Stimulated activated CD4-positive, alpha-beta T cell treated with anti-CD3 and anti-CD28 coated beads, Interleukin-2, amount 100 ng/mL, for 24 hours (primary cell): Measurements from ENCODE around the gene ACSM6.
A peak's percentile ranks its signal among the peaks of the same experiment; 100 is the strongest.

ENCODE experiments used
- DNase-seq, 2 donors: peaks; one replicate each; pipeline ENCODE4 v3.0.0-alpha.2; 2020

Gene ACSM6

DNA sequence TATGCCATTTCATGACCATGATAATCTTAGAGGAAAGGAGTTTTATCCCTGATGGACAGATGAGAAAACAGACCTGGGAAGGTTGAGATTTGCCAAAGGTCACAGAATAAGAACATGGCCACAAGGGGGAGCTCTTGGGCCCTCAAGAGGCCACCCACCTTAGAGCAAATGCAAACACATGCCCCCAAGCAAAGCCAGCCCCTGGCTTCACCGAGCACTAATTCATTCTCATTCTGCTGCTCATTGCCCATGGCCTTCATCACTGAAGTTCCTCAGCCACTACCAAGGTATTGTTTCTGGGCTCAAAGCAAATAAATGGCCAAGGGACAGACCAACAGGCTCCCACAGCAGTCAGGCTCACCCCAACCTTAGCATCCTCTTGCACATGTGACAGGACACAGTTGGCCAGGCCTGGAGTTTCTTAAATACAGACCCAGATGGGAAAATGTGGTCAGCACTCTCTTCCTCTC lies 52.6 kb downstream of the ACSM6 start:
- DNase-seq, result peak; percentile 71 to 73

DNA sequence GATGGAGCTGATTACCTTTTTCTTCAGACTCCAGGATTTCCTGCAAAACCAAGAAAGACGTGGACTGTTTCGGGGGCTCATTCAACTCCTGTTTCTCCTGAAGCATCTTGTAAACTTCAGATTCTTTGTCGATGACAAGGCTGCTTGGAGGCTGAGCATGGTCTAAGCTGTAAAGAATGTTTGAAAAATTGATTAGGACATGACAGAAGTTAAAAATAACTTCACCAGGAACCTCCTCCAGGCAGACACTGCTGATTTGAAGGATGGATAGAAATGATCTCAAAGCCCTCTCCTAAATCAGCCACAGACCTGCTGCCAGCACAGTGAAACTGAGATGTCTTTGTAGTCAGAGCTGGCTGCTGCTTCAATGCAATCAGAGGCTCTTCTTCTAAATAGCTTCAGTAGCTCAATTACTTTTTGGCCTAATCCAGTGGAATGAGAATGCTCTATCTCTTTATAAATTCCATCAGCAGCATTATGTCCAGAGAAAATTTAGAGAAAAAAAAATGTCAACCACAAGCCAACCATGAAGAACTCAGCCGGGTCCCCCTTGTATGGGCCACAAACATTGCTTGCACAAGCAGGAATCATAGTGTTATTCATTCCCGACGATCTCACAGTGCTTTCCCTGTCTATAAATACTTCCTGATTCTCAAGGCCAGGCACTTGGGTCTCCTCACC lies 53.3 kb downstream of the ACSM6 start:
- DNase-seq, result no peak

DNA sequence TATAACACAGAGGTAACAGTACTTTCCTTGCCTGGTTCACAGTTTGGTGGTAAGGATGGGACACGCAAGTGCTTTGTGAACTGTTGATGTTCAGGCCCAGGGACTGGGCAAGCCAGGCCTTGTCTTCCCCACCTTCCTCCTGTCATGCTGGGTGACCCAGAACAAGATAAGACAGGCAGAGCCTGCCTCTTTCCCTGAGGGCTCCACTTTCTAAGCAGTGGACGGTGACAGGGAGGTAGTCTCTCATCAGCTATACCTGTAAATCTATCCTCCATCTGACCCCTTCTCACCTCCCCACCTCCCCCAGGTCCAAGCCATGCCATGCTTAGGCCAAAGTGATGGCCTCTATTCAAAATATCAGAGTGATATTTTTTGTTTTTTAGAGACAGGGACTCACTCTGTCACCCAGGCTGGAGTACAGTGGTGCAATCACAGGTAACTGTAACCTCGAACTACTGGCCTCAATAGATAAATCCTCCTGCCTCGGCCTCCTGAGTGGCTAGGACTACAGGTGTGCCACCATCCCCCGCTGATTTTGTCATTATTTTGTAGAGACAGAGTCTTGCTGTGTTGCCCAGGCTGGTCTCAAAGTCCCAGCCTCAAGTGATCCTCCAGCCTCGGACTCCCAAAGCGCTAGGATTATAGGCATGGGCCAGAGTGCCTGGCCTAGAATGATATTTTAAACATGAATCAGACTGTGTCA lies 54.0 kb downstream of the ACSM6 start:
- DNase-seq, result no peak

DNA sequence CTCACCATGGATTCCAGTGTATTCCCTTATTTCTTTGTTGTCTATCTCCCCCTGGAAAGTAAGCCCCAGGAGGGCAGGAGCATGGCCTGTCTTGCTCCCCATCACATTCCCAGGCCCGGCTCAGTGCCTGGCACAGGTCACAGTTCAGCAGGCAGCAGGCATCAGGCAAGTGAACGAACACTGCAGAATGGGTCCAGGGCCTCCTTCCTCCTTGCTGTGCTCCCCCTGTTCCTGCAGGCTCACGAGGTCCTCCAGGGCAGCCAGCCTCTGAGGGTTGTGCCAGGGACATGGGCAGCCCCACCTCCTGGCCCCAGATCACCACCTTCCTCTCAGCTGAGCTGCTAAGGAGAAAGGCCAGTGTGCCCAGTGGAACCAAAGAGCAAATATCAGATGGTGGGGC lies 55.0 kb downstream of the ACSM6 start:
- DNase-seq, result no peak

DNA sequence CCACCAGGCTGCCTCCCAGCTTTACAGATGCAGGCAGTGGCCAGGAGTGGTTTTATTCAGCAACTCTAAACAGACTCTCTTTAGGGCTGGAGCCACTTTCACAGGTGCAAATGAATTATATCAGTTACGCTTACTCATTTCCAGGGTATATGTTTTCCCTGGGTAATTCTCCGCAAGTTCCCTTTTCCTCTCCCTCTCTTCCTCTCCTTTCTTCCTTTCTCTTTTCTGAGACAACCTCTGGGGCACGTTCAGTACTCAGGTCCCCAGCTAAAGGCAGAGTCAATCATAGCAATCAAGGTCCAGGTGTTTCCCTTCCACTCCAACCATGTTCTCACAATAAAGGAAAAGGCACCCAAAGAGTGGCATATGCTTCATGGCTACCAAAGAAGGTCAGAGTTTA lies 55.4 kb downstream of the ACSM6 start:
- DNase-seq, result no peak

DNA sequence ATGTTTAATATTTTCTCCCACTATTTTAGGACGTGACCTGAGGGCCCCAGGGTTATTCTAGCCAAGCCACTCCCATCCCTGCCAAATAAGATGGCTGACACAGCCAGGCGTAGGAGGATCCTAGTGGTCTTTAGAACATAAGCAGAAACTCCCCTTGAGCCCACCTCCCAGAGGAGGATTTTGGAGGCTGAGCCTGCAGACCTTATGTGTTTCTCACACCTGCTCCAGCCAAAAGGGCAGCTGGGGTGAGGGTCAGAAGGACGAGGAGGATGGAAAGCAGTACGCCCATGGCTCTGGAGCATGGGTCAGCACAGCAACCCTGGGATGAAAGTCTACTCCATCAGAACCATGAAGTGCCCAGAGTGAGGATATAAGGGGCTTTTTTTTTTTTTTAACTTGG lies 56.8 kb downstream of the ACSM6 start:
- no peak for DNase-seq

DNA sequence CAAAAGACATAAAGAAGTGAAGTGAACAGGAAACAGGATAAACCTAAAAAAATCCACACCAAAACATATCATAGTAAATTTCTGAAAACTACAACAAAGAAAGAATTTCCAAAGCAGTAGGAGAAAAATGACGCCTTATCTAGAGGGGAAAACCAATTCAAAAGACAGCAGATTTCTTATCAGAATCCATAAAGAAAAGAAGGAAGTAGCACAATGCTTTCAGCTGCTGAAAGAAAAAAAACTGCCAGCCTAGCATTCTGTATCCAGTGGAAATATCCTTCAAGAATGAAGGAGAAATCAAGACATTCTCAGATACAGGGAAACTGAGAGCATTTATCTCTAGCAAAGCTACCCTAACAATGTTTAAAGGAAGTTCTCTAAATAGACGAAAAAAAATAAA lies 59.0 kb downstream of the ACSM6 start:
- no peak for DNase-seq

DNA sequence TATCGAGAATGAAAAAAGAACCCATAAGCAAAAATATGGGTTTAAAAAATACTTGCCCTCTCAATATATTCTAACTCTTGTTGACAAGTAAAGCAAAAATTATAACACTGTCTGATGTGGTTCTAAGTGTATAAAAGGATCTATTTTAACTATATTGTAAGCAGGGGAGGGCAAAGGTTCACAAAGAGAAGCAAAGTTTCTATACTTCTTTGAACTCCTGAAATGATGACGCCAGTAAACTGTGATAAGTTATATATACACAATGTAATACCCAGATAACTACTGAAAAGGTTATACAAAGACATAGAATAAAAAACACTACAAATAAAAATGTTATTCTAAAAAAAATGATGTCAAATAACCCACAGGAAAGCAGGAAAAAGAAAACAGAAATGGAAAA lies 59.6 kb downstream of the ACSM6 start:
- no peak for DNase-seq

DNA sequence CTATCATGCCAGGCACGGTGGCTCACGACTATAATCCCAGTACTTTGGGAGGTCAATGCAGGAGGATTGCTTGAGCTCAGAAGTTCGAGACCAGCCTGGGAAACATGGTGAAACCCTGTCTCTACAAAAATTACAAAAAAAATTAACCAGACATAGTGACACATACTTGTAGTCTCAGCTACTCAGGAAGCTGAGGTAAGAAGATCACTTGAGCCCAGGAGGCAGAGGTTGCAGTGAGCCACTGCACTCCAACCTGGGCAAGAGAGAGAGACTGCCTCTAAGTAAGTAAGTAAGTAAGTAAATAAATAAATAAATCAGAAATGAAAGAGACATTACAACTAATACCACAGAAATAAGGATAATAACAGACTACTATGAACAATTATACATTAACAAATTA lies 60.6 kb downstream of the ACSM6 start:
- no peak for DNase-seq

DNA sequence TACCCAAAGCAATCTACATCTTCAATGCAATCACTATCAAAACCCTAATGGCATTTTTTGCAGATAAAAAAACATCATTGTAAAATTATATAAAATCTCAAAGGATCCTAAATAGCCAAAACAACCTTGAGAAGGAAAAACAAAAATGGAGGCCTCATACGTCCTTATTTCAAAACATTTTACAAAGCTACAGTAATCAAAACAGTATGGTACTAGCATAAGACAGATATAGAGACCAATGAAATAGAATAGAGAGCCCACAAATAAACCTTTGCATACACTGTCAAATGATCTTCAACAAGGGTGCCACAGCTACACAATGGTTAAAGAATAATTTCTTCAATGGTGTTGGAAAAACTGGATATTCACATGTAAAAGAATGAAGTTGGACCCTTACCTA lies 62.2 kb downstream of the ACSM6 start:
- no peak for DNase-seq

DNA sequence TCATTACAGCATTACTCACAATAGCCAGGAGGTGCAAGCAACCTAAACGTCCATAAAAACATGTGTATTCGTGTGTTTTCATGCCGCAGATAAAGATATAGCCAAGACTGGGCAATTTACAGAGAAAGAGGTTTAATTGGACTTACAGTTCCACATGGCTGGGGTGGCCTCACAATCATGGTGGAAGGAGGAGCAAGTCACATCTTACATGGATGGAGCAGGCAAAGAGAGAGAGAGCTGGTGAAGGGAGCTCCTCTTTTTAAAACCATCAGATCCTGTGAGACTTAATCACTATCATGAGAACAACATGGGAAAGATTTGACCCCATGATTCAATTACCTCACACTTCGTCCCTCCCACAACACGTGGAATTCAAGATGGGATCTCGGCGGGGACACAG lies 63.8 kb downstream of the ACSM6 start:
- no peak for DNase-seq

DNA sequence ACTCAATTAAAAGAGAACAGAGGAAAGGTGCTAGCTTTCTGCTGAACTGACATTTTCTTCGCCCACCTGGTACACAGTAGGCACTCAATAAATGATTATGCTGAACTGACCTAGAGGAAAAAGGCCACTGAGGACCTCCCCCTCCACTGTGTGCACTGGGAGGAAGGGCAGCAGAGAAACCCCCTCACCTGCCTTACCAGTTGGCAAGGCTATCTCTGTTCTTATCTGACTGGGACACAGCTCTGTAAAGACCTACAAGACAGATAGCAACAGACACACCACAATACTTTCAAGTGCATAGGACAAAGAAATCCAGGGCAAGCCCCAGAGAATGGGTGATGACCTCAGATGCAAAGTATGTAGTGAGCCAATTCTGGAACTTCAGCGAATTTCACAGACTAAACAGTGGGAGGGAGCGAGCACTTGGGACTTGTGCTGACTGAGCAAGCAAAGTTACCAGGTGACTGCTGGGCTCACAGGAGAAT lies 66.4 kb downstream of the ACSM6 start:
- DNase-seq, result no peak

DNA sequence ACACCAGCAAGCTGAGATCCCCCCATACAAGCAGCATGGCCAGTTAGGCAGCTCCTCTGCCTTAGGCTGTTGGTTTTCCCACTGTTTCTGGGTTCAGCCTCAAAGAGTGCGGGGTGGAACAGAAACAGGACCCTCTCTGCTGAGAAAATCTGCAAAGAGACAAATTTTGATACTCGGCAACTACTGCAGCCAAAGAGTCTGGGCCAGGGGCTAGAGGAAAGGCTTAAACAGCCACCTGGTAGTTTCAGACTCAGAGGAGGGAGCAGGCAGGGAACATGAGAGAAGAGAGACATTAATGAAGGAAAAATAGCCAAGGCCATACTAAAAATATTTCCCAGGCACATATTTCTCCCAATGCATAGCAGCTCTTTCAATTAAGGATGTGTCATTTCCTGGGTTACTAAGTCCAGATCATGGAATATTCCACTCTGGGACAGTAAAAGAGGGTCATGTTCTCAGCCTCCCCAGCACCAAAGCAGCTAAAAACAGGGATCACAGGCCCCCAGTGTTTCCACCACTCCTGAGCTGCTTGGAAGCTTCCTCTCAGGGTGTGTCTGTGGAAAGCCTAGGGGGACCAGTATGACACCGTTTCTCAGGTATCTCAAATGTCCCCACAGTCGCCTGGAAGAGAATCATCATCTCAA lies 67.0 kb downstream of the ACSM6 start:
- DNase-seq, result no peak

DNA sequence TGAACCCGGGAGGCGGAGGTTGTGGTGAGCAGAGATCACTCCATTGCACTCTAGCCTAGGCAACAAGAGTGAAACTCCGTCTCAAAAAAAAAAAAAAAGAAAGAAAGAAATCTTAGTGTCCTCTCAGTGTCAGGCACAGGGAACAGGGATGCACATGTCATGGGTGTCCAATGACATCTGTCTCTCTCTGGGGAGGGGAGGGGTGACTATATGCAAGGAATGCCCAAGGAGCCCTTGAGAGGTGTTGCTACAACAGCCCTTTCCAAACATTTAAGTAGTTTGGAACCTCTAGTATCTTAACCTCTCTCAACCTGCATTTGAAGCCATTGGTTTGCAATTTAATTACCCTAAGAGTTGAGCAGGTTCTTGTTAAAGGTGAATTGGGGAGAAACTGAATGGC lies 67.9 kb downstream of the ACSM6 start:
- DNase-seq, result no peak

DNA sequence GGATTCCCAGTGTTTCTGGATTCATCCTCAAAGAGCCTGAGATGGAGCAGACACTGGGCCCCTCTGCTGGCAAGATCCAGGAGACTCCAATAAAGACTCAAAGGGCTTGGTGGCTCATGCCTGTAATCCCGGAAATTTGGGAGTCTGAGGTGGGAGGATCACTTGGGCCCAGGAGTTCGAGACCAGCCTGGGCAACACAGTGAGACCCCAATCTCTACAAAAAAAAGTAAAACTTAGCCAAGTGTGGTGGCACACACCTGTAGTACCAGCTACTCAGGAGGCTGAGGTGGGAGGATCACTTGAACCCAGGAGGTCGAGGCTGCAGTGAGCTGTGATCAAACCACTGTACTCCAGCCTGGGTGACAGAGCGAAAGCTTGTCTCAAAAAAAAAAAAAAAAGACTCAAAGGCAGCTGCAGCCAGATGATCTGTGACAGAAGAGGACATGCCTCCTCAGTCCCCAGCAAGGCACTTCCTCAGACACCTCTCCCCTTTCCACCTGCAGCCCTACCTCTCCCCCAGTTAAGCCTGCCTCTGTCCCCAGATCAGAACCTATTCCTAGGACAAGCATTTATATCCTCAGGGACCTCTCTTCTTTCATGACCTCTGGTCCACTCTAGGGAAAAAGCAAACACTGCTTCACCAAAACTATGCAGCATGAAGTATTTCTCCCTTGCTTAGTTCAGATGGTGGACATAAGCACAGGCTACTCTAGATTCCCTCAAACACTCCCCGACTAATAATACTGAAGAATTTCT lies 68.9 kb downstream of the ACSM6 start:
- no peak for DNase-seq

DNA sequence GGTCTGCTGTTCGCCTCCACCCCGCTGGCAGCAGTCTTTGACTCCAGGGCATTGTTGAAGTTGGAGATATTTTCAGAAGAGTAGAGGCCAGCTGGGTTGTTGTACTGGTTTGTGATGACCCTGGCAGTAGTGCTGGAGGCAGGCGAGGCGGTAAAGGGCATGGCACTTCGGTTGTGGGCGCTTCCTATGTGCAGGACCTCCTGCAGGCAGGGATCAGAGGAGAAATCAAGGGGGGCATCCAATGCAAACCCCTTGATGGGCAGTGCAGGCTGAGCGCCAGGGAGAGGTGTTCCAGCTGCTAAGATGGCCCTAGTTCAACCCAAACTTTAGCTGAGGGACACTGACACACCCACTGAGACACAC lies 69.8 kb downstream of the ACSM6 start:
- no peak for DNase-seq

DNA sequence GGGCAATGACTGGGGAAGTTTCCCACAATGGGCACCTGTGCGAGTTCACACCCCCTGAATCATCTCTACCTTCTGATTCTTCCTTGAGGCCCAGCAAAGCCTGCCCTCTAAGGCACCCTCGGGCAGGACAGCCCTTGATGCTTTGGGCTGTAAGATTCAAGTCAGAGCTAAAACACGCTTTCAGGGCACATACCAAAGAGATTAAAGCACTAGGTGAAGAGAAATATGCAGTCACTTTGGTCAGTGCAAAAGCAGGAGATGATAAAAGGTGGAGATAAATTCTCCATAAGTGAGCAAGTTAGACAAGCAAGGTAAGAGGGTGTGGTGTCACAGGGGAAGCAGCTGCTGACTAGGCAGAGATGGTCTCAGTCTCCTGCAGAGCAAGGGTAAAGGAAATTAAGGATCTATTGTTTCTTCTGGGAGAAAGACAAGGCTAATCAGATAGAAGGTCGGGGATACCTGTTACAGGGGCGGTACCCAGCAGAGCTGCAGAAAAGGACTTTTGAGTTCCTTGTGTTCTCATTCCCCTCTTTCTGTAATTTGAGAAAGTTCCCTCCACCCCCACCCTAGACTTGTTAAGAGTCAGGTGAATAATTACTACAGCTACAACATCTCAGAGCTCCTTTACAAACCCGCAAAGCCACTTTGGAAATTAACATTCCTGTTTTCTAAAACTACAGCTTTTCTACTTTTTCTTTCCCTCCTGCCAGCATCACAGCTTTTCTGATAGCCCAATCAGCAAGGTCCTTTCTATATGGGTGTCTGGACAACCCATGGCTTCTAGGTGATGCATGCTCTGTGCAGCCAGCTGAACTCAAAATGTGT lies 70.4 kb downstream of the ACSM6 start:
- DNase-seq, result no peak

DNA sequence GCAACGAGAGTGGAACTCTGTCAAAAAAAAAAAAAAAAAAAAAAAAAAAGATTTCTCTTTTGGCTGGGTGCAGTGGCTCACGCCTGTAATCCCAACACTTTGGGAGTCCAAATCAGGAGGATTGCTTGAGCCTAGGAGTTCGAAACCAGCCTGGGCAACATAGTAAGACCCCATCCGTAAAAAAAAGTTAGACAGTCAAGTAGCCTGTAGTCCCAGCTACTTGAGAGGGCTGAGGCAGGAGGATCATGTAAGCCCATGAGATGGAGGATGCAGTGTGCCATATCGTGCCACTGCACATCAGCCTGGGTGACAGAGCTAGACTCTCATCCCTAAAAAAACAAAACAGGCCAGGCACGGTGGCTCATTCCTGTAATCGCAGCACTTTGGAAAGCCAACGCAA lies 71.5 kb downstream of the ACSM6 start:
- no peak for DNase-seq

DNA sequence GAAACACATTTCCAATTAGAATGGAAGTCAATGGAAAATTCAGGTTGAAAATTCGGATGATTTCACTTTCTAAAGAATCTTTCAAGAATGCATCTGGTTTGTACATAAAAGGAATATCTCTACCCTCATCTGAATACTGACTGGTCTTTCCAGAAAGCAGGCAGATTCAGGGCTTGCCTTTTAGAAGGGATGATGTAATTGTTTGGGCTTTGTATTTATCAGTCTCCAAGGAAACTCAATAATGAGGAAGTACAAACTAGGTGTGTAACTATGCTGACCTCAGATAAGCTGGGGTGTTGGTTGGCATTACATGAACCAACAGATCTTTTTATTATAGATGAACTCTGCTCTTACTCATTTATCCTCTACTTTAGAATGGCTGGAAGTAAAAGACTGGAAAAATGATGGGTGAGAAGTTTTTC lies 72.6 kb downstream of the ACSM6 start:
- no peak for DNase-seq

DNA sequence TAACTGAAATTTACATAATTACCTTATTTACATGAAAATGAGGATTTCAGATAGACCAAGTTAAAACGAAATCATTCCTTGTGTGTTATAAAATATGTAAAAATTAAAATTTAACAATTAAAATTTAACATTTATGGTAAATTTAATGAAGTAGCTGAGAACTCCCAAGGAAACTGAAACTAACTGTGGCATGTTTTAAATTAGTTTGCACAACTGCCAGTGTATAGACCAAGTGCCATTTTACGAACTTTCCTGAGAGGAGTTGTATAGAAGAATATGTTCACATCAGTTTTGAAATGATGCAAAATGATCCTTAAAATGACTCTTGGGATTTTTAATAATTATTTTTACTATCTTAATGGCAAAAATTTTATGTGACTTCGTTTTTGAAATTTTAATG lies 73.2 kb downstream of the ACSM6 start:
- DNase-seq, result no peak

DNA sequence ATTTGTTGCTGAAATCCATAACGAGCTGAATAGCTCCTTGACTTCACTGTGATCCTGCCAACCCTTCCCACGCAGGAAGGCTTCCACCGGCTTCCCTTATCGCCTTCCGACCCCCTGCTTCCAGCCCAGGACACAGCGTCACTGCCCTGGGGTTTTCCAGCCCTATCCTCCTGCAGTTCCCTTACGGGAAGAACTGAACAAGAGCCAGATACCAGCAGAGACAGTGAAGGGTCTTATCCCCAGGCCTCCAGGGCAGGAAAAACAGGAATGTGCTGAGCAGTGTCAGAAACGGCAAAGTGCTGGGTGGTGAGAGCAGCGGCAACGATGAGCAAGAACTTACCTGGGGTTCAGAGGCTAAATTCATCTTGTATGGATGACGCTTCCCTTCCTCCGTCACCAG lies 74.4 kb downstream of the ACSM6 start:
- DNase-seq, result no peak
